Motor neuron (in vitro differentiated cells): ENCODE results near the gene ASIC2. TPM values are rescaled to one million over a fixed set of nuclear protein-coding genes. Genes with fewer than 3 reads are reported as not detected.
A peak's percentile ranks its signal among the peaks of the same experiment; 100 is the strongest.

Experiments used
- ATAC-seq, 8 experiments: fragments of 200-7000 bp; cut with Tn5 transposase; replicated peaks in 6 of 8; 2 replicates each; pipeline ENCODE4 v1.8.0; 2021; ENCODE audit warnings: mild to moderate bottlenecking in 8 of 8, moderate library complexity in 8 of 8
- H3K27ac ChIP-seq, 2 donors: fragments of 250-450 bp; sonication (Bioruptor Pico); 2 replicates each; pipeline ENCODE4 v1.9.0; 2021; ENCODE audit warnings: antibody characterized with exemption in 2 of 2, mild to moderate bottlenecking in 2 of 2, moderate library complexity in 1 of 2
- H3K4me1 ChIP-seq, 2 donors: fragments of 250-450 bp; sonication (Bioruptor Pico); replicated peaks in 1 of 2; 2 replicates each; pipeline ENCODE4 v1.6.1; 2021; ENCODE audit warnings: antibody characterized with exemption in 2 of 2, mild to moderate bottlenecking in 2 of 2, moderate library complexity in 1 of 2
- H3K4me3 ChIP-seq, 5 donors: fragments of 250-450 bp; sonication (Bioruptor Pico); 2 replicates each; pipeline ENCODE4 v1.9.0; 2021; ENCODE audit warnings: antibody characterized with exemption in 5 of 5, mild to moderate bottlenecking in 5 of 5, moderate library complexity in 4 of 5
- WGBS, 10 experiments: fragments of 450-650 bp; shearing (Covaris generic); methylation state at CpG; one replicate each; pipeline ENCODE4 v1.0.0; 2022; 5-methylcytosine and 5-hydroxymethylcytosine counted together
- in situ Hi-C, 9 experiments: fragments of 400-800 bp; cut with MboI; loops; one replicate each; pipeline ENCODE4 v1.15.0; 2021; ENCODE audit warnings: low sequenced_read_pairs in 9 of 9, low pct_unique_long_range_greater_than_20kb in 2 of 9; ENCODE audit not compliant: unreplicated experiment in 9 of 9
- total RNA-seq, 8 experiments: library from RNA; unstranded; fragments of 300-600 nt; gene quantifications; 2 replicates each; pipeline versions ENCODE4 v1.2.3 to v1.2.4, GENCODE V29; 2022

Gene ASIC2
- 1 to 10 TPM in 6 of 8 experiments, under 1 TPM in 2; 0.66 to 8.2 (median 1.8) TPM for total RNA-seq

DNA sequence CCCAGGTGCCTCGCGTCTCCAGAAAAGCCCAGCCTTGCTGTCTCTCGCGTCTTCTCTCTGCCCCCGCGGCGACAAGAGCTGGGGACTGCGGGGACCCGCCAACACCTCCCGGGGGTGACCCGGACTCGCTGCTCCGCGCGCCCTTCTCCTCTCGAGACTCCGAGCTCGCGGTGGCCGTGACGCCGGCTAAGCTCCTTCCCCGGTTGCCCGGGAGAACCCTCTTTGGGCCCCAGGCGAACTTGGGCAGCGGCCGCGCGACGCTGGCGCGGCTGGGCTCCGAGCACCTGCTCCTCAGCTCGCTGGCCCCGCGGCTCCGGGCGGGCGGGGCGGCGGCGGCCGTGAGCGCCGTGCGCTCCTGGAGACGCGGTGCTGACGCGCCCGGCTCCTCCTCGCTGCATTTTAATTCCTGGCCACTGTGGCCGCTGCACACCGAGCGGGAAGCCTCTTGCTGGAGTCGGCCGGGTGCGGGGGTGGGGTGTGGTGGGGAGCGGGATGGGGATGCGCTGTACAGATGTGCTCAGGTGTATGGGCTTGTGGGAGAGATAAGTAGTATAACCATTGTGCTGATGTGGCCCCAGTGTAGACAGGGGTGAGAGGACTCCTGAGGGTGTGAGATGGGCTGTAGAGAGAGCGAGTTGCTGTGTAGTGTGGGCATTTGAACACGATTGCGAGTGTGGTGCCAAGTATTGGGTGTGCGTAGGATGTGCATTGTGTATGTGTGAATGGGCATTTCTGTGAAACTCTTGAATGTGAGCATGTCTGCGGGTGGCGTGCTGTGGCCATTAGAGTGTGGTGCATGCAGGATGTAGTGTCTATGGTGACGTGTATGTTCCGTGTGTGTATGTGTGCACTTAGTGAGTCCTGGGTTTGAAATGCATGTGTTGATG is at the start of gene ASIC2:
ASIC2 (minus strand) TSS at position 315 of the 887 bp plus-strand sequence.
- H3K4me3 ChIP-seq, result peak within 1 kb of the TSS; percentile 38 to 55 (median 43)
- peaks cover 0 to 12% of the 10 kb centered on the region in 2 donors for H3K4me1 ChIP-seq
- in situ Hi-C loops, result loop anchor here in 1 of 9 experiments (25.0 kb wide), 1 partner anchor 256 kb away; no protein-coding TSS in a partner anchor
- WGBS, 10 experiments, result 29 to 100% (median 80%) methylated on average over 1 to 19 of the region's 68 CpGs; no CpG with 5 or more reads in 5 of the 10 experiments
- H3K27ac ChIP-seq, result no peak within 1 kb of the TSS
- peak; percentile 74 to 86 (median 82) for ATAC-seq

DNA sequence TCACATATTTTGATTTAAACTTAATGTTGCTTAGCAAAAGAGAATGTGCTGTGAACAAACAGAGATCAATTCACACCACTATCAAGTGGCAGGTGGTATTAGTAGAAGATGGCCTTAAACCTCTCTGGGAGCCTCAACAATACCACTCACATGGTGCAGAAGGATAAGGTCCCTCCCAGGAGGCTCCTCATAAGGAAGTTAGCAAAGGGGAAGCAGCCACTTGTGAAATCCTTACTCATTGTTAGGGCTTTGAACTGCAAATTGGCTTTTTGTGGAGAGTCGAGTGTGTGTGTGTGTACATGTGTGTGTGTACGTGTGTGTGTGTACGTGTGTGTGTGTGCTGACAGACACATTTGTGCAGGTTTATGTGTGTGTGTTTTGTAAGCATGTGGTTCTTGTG is 48.9 kb upstream of the ASIC2 start:
- Histone ChIP-seq H3K4me3 (no peak overlapping the region), H3K4me1 (peaks cover 0 to 13% of the 10 kb centered on the region in 2 donors), H3K27ac (no peak overlapping the region)
- in situ Hi-C loops, result no loop called here
- peak in 1 of 8 experiments; percentile 19 for ATAC-seq
- WGBS, 10 experiments, result 42% methylated on average over 2 of the region's 3 CpGs; no CpG with 5 or more reads in 9 of the 10 experiments

DNA sequence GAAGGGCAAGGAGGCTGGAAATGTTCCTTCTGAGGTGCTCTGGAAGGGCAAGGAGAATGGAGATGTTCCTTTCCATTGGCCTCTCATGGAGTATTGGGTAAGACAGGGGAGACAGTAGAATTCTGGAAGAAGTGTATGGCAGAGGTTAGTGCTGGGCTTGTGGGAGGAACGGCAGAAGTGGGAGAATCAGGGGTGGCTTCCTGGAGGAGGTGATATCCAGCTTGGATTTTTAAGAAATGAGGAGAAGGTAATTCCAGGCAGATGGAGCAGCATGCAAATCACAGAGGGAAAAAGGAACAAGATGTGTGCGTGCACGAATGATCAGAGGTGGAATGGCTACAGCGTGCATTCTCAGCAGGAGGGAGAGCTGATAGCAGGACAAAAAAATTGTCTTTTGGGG is 45.1 kb upstream of the ASIC2 start:
- no peak for ATAC-seq
- Histone ChIP-seq H3K4me3 (no peak overlapping the region), H3K27ac (no peak overlapping the region), H3K4me1 (peaks cover 0 to 6% of the 10 kb centered on the region in 2 donors)
- WGBS, 10 experiments, result 36 to 100% (median 65%) methylated on average over 1 to 4 of the region's 4 CpGs; no CpG with 5 or more reads in 3 of the 10 experiments
- in situ Hi-C loops, result no loop called here

DNA sequence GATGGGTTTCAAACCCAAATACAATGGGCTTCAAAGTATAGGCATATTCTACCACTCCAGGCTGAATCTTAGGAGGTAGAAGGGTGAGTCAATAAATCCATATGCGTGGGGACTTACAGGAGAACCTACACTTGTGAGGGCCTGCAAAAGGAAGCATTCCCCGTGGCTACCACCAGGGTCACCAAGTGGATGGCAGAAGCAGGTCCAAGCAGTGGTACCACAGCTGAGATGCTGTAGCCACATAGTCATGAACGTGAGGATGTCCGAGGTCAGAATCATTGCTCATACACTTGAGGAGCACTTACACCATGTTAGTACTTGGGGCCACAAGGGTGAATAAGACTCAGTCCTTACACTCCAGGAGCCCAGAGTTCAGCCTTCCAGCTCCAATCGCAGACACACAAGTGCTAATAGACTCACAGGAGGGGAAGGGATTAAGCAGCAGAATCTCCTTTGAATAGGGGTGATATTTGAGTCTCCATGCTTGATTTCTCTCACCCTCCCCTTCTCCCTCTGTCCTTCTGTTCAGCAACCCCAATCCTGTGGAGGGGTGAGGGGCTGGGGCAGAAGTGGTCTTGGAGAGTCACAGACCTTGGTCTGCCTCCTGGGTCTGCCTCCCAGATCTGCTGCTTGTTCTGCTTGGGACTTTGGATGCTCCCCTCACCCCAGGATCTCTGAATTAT is 42.5 kb upstream of the ASIC2 start:
- Histone ChIP-seq H3K4me1 (no peaks in the 10 kb centered on the region), H3K27ac (no peak overlapping the region), H3K4me3 (no peak overlapping the region)
- in situ Hi-C loops, result no loop called here
- ATAC-seq, result no peak
- 0 to 80% (median 63%) methylated on average over 1 to 3 of the region's 5 CpGs; no CpG with 5 or more reads in 4 of the 10 experiments for WGBS, 10 experiments

DNA sequence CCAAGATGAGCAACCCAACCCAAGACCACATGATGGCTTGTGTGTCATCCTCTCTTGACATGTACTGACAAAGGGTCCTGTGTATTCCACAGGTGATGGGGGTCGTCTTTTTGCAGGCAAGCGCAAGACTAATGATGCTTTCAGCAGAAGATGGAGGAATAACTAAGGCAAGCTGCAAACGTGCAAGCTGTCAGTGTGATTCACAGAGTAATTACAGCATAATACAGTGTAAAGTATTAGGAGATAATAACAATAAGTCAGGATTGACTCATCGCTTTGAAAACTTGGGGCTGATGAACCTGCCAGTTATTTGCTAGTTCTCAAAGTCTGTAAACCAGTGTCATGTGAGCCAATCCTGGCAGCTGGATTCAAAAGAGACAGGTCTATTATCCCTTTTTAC is 41.6 kb upstream of the ASIC2 start:
- no peak overlapping the region for H3K27ac ChIP-seq
- no peak overlapping the region for H3K4me3 ChIP-seq
- H3K4me1 ChIP-seq, result no peaks in the 10 kb centered on the region
- in situ Hi-C loops, result no loop called here
- peak in 5 of 8 experiments; percentile 40 to 92 (median 67) for ATAC-seq
- WGBS, 10 experiments, result 11 to 100% (median 49%) methylated on average over 1 to 4 of the region's 4 CpGs; no CpG with 5 or more reads in 1 of the 10 experiments

DNA sequence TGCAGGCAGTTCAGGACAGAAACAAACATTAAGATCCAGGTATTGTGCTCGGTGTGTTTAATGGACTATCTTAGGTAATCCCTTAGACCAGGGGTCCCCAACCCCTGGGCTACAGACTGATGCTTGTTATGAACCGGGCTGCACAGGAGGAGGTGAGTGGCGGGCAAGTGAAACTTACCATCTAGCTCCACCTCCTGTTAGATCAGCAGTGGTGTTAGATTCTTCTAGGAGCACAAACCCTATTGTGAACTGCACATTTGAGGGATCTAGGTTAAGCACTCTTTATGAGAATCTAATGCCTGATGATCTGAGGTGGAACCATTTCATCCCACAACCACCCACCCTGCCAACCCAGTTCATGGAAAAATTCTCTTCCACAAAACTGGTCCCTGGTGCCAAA is 37.8 kb upstream of the ASIC2 start:
- no peaks in the 10 kb centered on the region for H3K4me1 ChIP-seq
- in situ Hi-C loops, result no loop called here
- no peak for ATAC-seq
- WGBS, 10 experiments, result 0 to 61% (median 36%) methylated on average over 1 to 3 of the region's 3 CpGs; no CpG with 5 or more reads in 3 of the 10 experiments
- no peak overlapping the region for H3K27ac ChIP-seq
- no peak overlapping the region for H3K4me3 ChIP-seq

DNA sequence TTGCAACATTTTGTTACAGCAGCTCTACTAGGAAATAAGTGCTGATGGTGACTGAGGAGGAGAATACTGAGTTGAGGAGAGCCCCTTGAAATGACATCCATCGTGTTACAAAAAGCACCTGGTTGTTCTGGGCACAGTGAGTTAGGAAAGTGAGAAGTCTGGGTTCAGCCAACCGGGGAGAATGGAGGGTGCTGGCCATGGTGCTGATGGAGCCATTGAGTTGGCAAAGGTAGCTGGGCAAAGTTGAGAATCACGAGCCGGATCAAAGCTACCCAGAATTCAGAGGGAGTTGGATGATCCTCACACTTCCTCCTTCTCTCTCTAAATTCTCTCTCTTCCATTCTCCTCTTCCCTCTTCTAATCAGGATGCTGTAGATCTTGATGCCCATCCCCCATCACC is 35.0 kb upstream of the ASIC2 start:
- WGBS, 10 experiments, result 0 to 62% (median 21%) methylated on average over 1 to 4 of the region's 4 CpGs; no CpG with 5 or more reads in 1 of the 10 experiments
- no peak overlapping the region for H3K4me3 ChIP-seq
- H3K4me1 ChIP-seq, result no peaks in the 10 kb centered on the region
- ATAC-seq, result no peak
- H3K27ac ChIP-seq, result no peak overlapping the region
- in situ Hi-C loops, result no loop called here

DNA sequence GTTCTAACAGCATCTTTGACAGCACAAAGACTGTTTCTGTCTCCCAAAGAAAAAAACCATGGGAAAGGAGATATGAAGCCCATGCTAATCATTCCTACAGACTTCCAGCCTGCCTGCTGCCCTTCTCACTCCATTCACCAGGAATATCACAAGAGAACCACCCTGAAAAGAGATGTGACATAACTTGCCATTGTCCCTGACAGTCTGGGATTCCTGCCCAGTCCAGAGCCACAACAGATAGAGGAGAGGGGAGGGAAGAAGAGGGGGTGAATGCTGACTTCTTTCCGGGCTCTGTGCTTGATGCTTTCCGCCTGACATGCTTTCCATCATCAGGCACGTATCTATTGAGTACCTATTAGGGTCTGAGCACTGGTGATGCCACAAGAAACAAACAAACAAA is 31.6 kb upstream of the ASIC2 start:
- H3K4me1 ChIP-seq, result no peaks in the 10 kb centered on the region
- in situ Hi-C loops, result no loop called here
- H3K4me3 ChIP-seq, result no peak overlapping the region
- no peak overlapping the region for H3K27ac ChIP-seq
- ATAC-seq, result no peak
- 0 to 44% (median 13%) methylated on average over 1 to 3 of the region's 3 CpGs; no CpG with 5 or more reads in 5 of the 10 experiments for WGBS, 10 experiments

DNA sequence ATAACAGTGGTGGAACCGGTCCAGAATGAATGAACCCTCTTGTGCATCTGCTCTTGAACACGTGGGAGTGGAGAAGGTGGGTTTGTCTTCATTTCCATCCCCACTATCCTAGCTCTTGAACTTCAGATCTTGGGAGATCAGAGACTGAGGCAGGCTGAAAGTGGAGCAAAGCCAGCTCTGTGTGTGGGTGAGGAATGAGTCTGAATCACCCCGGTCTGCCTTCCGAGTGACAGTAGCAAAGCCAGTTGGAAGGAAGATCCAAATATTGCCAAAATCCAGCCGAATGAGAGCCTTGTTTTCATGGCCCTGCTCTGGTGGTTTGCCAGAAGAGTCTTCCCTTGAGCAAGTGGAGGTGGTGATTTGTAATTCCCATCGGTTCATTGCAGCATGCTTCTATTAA is 29.0 kb upstream of the ASIC2 start:
- Histone ChIP-seq H3K4me1 (no peaks in the 10 kb centered on the region), H3K27ac (no peak overlapping the region), H3K4me3 (no peak overlapping the region)
- ATAC-seq, result no peak
- WGBS, 10 experiments, result 0 to 79% (median 20%) methylated on average over 1 to 3 of the region's 6 CpGs; no CpG with 5 or more reads in 5 of the 10 experiments
- in situ Hi-C loops, result no loop called here

DNA sequence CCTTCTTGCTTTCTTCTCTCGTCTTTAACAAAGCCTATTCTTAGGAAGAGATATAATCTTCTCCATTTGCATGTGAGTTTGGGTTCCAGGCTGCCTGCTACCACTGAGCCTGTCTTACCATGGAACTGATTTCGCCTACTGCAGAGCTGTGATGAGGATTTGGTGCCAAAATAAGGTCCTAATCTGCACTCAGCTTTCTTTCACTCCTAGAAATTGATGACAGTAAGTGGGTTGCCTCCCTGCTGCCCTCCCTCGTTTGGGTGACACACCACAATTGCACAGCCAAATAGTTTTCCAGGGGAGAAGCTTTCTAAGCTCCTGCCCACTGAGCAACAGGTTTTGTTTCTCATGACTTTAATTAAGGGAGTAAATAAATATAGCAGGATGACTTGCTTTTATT is 25.1 kb upstream of the ASIC2 start:
- 0 to 67% (median 38%) methylated on average over 1 to 3 of the region's 3 CpGs for WGBS, 10 experiments
- in situ Hi-C loops, result no loop called here

DNA sequence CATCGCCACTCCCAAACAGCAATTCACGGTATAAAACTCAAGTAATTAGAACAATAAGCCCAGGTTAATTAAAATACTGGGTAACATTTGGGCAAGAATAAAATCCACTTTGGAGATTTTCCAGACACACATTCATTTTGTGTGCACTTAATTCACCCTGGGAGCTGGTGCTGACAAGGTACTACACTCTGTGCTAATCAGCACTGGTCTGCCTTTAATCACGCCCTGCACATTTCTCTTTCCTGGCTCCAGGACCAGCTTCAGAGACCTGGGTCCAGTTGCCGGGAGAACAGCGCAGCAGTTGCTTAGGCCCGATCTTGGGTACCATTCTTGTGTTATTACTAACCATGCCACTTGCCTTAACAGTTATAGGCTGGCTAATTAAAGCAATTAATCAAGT is 23.7 kb upstream of the ASIC2 start:
- Histone ChIP-seq H3K4me3 (no peak overlapping the region), H3K4me1 (no peaks in the 10 kb centered on the region), H3K27ac (no peak overlapping the region)
- in situ Hi-C loops, result no loop called here
- WGBS, 10 experiments, result 5 to 100% (median 89%) methylated on average over 1 to 5 of the region's 6 CpGs; no CpG with 5 or more reads in 1 of the 10 experiments
- peak in 1 of 8 experiments; percentile 17 for ATAC-seq

More for the DNA sequence above, 25.1 kb upstream of the ASIC2 start:
- Histone ChIP-seq H3K4me3 (no peak overlapping the region), H3K4me1 (no peaks in the 10 kb centered on the region), H3K27ac (no peak overlapping the region)
- ATAC-seq, result no peak

DNA sequence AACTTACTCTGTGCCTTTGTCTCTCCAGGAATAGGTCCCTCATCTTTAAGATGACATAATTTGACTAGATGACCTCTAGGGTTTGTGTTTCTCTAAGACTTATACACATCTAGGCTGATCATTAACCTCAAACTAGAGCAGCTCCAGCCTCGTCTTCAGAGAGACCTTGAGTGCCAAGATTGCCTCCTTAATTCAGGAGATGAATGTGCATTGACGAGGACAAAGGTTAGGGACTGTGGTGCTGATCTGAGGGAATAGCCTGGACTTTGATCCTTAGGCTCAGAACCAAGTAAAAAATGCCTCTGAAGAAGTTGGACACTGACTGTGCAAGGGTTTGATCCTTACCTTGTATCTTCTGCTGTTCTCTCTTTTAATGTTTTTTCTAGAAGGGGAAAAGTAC is 17.2 kb upstream of the ASIC2 start:
- no peak for ATAC-seq
- Histone ChIP-seq H3K4me1 (no peaks in the 10 kb centered on the region), H3K4me3 (no peak overlapping the region), H3K27ac (no peak overlapping the region)
- 0 to 67% (median 0%) methylated on average over 1 to 2 of the region's 2 CpGs; no CpG with 5 or more reads in 3 of the 10 experiments for WGBS, 10 experiments
- in situ Hi-C loops, result no loop called here

DNA sequence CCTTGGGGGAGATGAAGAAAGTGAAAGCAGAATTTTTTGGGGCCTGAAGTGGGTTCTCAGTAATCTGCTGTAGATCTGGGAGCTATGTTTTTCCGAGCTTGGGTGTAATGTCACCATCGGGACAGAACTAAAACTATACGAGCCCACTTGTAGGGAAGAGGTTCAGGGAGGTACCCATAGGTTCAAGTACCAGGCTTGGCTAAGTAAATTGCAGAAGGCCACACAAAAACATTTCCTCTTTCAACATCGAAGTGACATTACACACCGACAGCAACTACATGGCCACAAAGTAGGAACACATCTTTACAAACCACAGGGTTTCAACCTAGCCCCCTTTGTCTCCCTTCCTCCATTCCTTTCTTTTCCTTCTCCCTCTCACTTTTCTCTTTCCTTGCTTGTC is 10.2 kb upstream of the ASIC2 start:
- WGBS, 10 experiments, result 27 to 97% (median 81%) methylated on average over 1 to 5 of the region's 5 CpGs
- ATAC-seq, result no peak
- in situ Hi-C loops, result no loop called here
- Histone ChIP-seq H3K4me1 (no peaks in the 10 kb centered on the region), H3K27ac (no peak overlapping the region), H3K4me3 (no peak overlapping the region)
